ENCODE results near the gene G3BP2.
"Not testable (repeated sequence)": the region's sequence is repeated elsewhere in the genome, so short reads cannot be mapped to it uniquely, and the experiment has no call there.

G3BP2 gene

DNA sequence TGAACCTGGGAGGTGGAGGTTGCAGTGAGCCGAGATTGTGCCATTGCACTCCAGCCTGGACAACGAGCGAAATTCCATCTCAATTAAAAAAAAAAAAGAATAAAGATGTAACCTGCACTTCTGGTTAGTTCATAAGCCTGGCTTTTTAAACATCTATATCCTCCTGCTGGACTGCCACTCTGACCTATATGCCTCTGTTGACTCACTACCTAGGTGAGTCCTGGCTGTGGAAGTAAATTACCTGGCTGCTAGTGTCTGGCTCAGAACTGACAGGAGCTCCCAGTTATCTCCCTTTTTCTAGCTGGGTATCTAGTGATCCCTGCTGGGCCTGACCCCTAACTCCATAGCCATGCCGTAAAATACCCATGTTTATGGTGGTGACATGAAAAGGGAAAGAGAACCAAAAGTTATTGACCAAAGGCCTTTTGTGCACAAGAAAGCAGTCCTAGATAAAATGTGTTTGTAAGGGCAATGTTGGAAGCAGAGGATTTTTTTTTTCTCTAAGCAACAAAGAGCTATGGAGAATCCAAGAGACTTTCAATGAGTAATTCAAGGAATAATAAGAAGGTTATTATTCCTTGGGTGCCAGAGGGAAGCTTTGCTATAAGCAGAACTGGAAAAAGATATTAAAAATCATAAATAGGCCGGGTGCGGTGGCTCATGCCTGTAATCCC is 10.4 kb upstream of the G3BP2 start:
- DNase-seq = no peak

DNA sequence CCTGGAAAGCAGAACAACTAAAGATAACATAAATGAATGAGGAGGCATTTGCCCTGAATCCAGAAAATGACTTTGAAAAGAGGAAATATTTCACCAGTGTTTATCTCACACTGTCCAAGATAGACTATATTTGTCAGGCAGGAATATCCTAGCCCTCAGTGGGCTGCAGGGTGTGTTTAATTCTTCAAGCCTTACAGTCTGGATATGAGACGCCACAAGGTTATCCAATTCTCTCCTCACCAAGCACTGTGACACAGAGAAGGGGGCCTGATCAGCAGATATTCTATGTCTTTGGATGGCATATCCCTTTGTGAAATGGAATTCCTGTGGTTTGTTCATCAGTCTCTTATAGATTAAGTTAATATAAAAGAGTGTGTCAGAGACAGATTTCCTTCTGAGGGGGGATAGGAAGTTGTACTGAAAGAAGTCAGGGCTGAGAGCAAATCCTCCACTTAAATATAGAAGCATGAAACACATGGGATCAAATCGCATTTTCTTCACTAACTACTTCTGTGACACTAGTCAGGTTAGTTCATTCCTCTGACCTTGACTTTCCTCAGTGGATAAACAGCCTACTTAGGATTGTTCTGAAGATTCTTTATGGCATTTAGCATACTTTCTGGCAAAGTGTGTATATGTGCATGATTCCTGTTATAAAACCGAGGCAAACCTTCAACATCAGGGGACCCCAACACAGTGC is 6.8 kb upstream of the G3BP2 start:
- no peak for DNase-seq

GRCh38 chr4:75678965-75679364 is 5.8 kb upstream of the G3BP2 start:
- no peak for DNase-seq

DNA sequence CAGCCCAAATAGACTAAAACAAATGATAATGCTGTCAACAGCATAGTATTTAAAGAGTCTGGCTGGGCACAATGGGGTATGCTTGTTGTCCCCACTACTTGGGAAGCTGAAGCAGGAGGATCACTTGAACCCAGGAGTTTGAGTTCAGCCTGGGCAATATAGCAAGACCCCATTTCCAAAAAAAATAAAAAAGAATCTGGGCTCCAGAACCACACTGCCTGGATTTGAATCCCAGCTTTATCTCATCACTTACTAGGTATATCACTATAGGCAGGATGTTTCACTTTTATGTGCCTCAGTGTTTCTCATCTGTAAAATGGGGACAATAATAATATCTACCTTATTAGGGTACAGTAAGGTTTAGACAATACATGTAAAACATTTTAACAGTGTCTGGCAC is 5.3 kb upstream of the G3BP2 start:
- DNase-seq = no peak

- DNase-seq = no peak
These were observed 1.9 kb upstream of the G3BP2 start for GRCh38 chr4:75675004-75675531.

GRCh38 chr4:75673959-75674328 is 733 bp upstream of the G3BP2 start:
- no peak for DNase-seq

DNA sequence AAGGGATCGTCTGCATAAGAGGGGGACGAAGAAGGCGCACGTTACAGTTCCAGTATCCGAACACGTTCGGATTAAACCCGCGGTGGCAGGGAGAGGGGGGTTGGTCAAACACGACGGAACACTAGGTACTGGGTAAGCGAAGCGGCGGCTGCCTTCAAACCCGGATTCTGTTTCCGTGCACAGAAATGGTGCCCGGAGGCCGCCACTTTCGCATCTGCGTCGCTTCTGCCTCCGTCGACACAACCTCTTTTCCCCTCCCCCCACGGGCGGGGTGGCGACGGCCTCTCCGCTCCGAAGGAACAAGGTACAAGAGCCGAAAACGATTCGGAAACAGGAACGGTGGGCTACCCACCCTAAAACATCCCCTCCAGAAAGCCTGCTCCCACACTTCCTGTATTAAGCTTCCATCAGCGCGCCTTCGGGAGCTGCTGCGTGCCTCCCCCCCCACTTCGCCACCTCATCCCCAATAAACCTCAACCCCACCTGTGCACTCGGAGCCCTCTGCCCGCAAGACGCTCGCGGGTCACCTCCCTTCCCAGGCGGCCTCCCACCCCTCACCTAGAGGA is 667 bp downstream of the G3BP2 start:
- DNase-seq = peak; percentile 34

GRCh38 chr4:75671802-75672421 is 1.3 kb downstream of the G3BP2 start:
- no peak for DNase-seq

DNA sequence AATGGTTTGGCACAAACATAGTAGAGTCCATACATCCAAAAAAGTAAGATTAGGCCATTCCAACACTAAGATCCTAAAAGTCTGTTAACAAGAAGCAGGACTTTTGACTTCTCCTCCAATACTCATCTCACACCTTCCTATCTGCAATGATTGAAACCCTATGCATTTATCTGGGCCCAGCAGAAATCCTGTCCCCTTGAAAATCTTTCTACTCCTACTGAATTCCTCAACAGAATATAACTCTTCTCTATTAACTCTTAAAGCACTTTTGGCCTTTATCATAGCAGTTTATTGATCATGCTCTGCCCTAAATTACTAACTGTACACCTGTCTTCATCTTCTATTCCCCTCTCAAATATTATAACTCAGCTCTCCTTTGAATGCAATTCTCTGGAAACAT is 4.6 kb downstream of the G3BP2 start:
- no peak for DNase-seq

- DNase-seq = not testable (repeated sequence)
These were observed 5.6 kb downstream of the G3BP2 start for GRCh38 chr4:75667636-75668035.

GRCh38 chr4:75666299-75666698 is 6.9 kb downstream of the G3BP2 start:
- no peak for DNase-seq

GRCh38 chr4:75664604-75665003 is 8.6 kb downstream of the G3BP2 start:
- not testable (repeated sequence) for DNase-seq

DNA sequence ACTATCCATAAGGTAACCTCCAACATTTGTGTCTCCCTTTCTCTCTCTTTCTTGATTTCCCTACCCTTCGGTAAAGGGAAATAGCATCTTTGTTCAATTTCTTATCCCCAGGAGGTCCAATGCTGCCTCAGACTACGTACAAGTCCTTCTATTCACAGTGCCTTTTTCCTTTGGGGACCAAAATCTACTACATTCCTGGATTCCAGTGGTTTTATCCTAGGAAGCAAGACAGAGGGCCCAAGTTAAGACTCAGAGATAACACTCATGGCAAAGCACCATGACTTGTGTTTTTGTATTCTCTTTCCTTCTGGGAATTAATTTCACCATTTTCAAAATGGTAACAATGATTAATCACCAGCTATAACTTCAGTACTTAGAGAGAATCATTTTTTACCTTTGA is 10.6 kb downstream of the G3BP2 start:
- DNase-seq = no peak

- no peak for DNase-seq
These were observed 12.7 kb downstream of the G3BP2 start for GRCh38 chr4:75660491-75660890.

GRCh38 chr4:75659512-75660031 is 13.6 kb downstream of the G3BP2 start:
- DNase-seq = no peak

DNA sequence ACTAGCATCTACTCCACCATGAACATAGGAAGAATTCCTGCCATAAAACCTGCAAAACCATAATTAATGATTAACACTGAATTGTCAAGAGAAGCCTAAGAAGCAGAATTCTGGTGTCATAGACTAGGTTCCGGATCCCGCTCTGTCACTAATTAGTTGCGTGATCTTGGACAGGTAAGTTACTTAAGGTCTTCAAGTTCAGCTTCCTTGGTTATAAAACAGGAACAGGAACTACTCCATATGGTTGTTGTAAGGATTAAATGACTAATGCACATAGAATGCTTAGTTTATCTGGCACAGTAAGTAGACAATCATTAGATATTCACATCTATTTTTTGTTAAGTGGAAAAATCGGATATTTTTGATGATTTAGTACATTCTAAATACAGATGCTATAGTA is 14.3 kb downstream of the G3BP2 start:
- no peak for DNase-seq

GRCh38 chr4:75655562-75655961 is 17.6 kb downstream of the G3BP2 start:
- DNase-seq = no peak

- no peak for DNase-seq
These were observed 18.3 kb downstream of the G3BP2 start for GRCh38 chr4:75654905-75655304.

- no peak for DNase-seq
These were observed 19.2 kb downstream of the G3BP2 start for GRCh38 chr4:75653845-75654503.

GRCh38 chr4:75644095-75644494 is 29.1 kb downstream of the G3BP2 start:
- DNase-seq = no peak

- DNase-seq = no peak
These were observed 29.6 kb downstream of the G3BP2 start for GRCh38 chr4:75643651-75644050.

- DNase-seq = no peak
These were observed 34.0 kb downstream of the G3BP2 start for GRCh38 chr4:75639124-75639695.

DNA sequence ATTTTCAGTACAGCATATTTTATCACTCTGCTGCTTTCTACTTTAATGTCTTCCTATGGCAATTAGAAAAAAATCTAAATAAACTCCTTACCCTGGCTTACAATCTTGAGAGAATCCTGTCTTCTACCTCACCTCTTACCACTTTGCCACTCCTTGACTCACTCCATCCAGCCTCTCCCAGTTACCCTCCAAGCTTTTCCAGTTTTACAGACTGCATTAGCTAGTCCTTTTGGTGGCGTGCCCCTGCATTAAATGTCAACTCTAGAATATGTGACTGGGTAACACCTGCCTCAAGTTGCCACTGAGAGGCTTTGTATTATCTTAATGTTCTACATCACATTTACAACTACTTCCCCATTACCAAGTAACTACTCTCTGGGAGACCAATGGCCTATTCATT is 35.4 kb downstream of the G3BP2 start:
- DNase-seq = peak; percentile 8

All from NCI-H345 (cell line).